T-helper 2 cell treated with Interferon-gamma antibody and Interleukin-4, amounts not matched to agents 100 ng/mL and 5 ng/mL, for 36 hours (primary cell): Measurements from ENCODE around the gene ARFIP1. TPM values are rescaled to one million over a fixed set of nuclear protein-coding genes. Genes with fewer than 3 reads are reported as not detected.

ENCODE experiments used
- intact Hi-C: fragments of 100-400 bp; cut with micrococcal nuclease; formaldehyde crosslinking; loops from one replicate; pipeline ENCODE4 v1.15.1; 2023
- total RNA-seq: library from RNA; stranded (reverse); gene quantifications from 2 replicates; pipeline ENCODE4 v1.2.3, GENCODE V29; 2022

Gene ARFIP1
- total RNA-seq, 1 donor from 2014 or later = 17.1 TPM

DNA sequence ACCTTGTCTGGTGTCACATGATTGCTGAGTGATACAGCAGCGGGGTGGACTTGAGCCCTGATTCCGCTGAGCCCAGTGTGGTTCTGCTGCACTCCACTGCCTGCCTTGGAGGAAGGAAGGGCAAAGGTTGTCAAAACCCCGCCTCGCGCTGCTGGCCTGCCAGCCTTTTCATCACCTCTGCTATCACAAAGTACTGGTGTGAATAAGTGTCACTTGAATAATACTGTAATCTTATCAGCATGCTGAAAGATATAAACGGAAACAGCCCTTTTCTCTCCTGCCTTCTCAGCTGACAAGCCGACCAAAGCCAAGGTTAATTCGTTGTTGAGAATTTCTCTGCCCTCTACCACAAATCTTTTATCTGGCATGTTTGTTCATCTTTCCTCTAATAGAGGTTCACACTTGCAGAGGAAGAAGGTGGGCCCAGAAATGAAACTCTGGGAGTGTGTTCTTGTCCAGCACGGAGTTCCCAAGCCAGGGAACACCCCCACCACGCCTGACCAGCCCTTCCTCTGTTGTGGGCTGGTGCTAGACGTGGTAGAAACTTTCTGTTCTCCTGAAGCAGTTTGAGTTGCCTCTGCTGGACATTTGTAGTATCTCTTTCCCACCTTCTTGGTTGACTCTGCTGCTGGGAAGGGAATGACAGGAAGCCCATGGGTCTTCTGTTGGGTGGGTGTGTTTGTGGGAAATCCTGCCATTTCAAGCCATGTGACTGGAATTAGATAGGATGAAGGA, 177.8 kb downstream of the ARFIP1 start:
- intact Hi-C loops = no loop called here

- intact Hi-C loops = no loop called here
Measured at GRCh38 chr4:152959080-152959479, 179.3 kb downstream of the ARFIP1 start.

DNA sequence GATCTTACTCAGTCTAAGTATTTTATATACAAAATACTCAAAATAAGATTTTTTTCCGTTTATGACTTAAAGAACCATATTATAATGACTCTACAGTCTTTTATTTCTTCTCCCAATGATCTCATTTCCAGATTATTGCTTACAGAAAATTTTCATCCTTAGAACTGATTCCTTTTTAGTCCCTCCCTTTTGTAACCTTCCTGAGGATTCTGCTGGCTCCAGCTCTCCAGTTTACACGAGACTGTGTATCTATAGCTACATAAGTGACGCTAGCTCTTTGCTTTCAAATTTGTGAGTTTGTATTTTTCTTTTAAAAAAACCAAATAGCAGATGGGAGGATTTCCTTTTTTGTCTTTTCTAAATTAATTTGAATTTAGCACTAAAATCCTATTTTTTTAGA, 180.3 kb downstream of the ARFIP1 start:
- intact Hi-C loops = no loop called here

- intact Hi-C loops = no loop called here
Measured at GRCh38 chr4:152961014-152961772, 181.4 kb downstream of the ARFIP1 start.

DNA sequence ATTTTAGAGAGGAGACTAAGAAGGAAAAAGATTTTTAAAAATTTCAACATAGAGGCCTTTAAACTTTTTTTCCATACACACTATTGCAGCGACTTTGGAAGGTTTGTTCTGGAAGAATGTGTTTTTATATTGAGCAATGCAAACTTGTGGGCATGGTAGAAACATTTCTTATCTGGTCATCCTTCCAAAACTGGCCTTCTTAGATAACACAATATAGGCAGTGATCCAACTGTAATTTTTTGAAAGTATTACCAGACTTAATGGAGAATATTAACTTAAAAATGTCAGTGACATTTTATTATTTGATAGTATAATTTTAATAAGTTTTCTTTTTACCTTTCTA, 182.0 kb downstream of the ARFIP1 start:
- intact Hi-C loops = no loop called here

Other genes starting within 250 kb of the ARFIP1 start
- 48.5 and 49.9 TPM in 2 replicates for gene FBXW7, start 243.9 kb upstream of the ARFIP1 start, total RNA-seq
- gene TMEM154, start 100.0 kb upstream of the ARFIP1 start, total RNA-seq = 27.6 and 29.7 TPM in 2 replicates
- 0.14 and 0.16 TPM in 2 replicates for gene TIGD4, start 224 bp upstream of the ARFIP1 start, total RNA-seq
- 0.07 and 0.11 TPM in 2 replicates for gene FHDC1, start 156.4 kb downstream of the ARFIP1 start, total RNA-seq